ENCODE measurements around the gene ZBED1.

ZBED1 gene

GRCh38 chrX:2447484-2447883 lies 53.3 kb downstream of the ZBED1 start:
- no peaks in the 10 kb centered on the region for H3K27me3 Mint-ChIP-seq
- peaks cover 22% of the 10 kb centered on the region for H3K4me1 Mint-ChIP-seq
- ATAC-seq (replicated peaks; ENCODE audit: extremely low read depth, poor library complexity, severe bottlenecking) (no peak), DNase-seq (ENCODE audit: low spot score in 2 of 2) (no peak)
- H3K9me3 Mint-ChIP-seq = peaks cover 10% of the 10 kb centered on the region
- H3K27ac Mint-ChIP-seq (ENCODE audit: low read depth) = no peak overlapping the region
- H3K36me3 Mint-ChIP-seq (ENCODE audit: insufficient read depth) = peaks cover 7% of the 10 kb centered on the region
- H3K4me3 Mint-ChIP-seq = no peak overlapping the region

- Mint-ChIP-seq H3K36me3 (ENCODE audit: insufficient read depth) (peaks cover 7% of the 10 kb centered on the region), H3K4me1 (peaks cover 22% of the 10 kb centered on the region), H3K9me3 (peaks cover 10% of the 10 kb centered on the region), H3K27ac (ENCODE audit: low read depth) (no peak overlapping the region), H3K27me3 (no peaks in the 10 kb centered on the region), H3K4me3 (no peak overlapping the region)
- ATAC-seq (replicated peaks; ENCODE audit: extremely low read depth, poor library complexity, severe bottlenecking) = no peak
- DNase-seq (ENCODE audit: low spot score in 2 of 2) = no peak
These were observed 54.0 kb downstream of the ZBED1 start for GRCh38 chrX:2446815-2447214.

DNA sequence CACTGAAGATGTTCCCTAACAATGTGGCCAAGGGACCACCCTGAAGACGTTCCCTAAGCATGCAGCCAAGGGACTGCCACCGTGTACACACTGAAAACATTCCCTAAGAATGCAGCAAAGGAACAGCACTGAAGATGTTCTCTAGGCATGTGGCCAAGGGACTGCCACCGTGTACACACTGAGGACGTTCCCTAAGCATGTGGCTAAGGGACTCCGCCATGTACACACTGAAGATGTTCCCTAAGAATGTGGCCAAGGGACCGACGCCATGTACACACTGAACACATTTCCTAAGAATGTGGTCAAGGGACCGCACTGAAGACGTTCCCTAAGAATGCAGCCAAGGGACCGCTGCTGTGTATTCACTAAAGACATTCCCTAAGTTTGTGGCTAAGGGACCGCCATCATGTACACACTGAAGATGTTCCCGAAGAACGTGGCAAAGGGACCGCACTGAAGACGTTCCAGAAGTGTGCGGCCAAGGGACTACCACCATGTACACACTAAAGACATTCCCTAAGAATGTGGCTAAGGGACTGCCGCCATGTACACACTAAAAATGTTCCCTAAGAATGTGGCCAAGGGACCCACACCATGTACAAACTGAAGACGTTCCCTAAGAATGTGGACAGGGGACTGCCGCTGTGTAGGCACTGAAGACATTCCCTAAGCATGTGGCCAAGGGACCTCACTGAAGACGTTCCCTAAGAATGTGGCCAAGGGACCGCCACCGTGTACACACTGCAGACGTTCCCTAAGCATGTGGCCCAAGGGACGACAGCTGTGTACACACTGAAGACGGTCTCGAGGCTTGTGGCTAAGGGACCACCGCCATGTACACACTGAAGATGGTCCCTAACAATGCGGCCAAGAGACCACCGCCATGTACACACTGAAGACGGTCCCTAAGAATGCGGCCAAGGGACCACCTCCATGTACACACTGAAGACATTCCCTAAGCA lies 54.8 kb downstream of the ZBED1 start:
- Mint-ChIP-seq H3K9me3 (peaks cover 10% of the 10 kb centered on the region), H3K4me3 (no peak overlapping the region), H3K27ac (ENCODE audit: low read depth) (no peak overlapping the region), H3K27me3 (no peaks in the 10 kb centered on the region), H3K4me1 (peaks cover 17% of the 10 kb centered on the region), H3K36me3 (ENCODE audit: insufficient read depth) (peaks cover 7% of the 10 kb centered on the region)
- DNase-seq (ENCODE audit: low spot score in 2 of 2) = no peak
- ATAC-seq (replicated peaks; ENCODE audit: extremely low read depth, poor library complexity, severe bottlenecking) = no peak

DNA sequence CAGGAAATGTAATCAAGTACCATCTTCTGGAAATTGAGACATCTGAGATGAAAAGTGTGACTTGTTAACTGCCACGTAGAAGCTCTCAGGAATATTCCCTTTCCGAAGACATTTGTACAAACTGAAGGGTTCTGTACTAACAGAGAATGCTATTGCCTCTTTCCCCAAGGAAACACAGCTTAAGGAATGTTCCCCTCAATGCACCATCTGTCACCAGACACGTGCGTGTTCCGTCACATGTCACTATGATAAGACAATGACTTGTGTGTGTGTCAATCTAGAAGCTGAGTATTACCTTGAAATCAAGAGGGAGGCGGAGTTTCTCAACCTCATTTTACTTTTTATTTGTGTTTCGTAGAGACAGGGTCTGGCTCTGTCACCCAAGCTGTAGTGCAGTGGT lies 58.1 kb downstream of the ZBED1 start:
- ATAC-seq (replicated peaks; ENCODE audit: extremely low read depth, poor library complexity, severe bottlenecking) (no peak), DNase-seq (ENCODE audit: low spot score in 2 of 2) (no peak)
- Mint-ChIP-seq H3K9me3 (peaks cover 10% of the 10 kb centered on the region), H3K27ac (ENCODE audit: low read depth) (no peak overlapping the region), H3K4me3 (no peak overlapping the region), H3K4me1 (peaks cover 20% of the 10 kb centered on the region), H3K27me3 (no peaks in the 10 kb centered on the region), H3K36me3 (ENCODE audit: insufficient read depth) (peaks cover 8% of the 10 kb centered on the region)

- ATAC-seq (replicated peaks; ENCODE audit: extremely low read depth, poor library complexity, severe bottlenecking) (no peak), DNase-seq (ENCODE audit: low spot score in 2 of 2) (no peak)
- peaks cover 20% of the 10 kb centered on the region for H3K4me1 Mint-ChIP-seq
- H3K9me3 Mint-ChIP-seq = no peaks in the 10 kb centered on the region
- H3K27me3 Mint-ChIP-seq = no peaks in the 10 kb centered on the region
- H3K36me3 Mint-ChIP-seq (ENCODE audit: insufficient read depth) = peaks cover 8% of the 10 kb centered on the region
- no peak overlapping the region for H3K4me3 Mint-ChIP-seq
- H3K27ac Mint-ChIP-seq (ENCODE audit: low read depth) = no peak overlapping the region
These were observed 59.3 kb downstream of the ZBED1 start for GRCh38 chrX:2441466-2441865.

- H3K27ac Mint-ChIP-seq (ENCODE audit: low read depth) = no peak overlapping the region
- DNase-seq (ENCODE audit: low spot score in 2 of 2) (no peak), ATAC-seq (replicated peaks; ENCODE audit: extremely low read depth, poor library complexity, severe bottlenecking) (no peak)
- no peak overlapping the region for H3K4me3 Mint-ChIP-seq
- H3K27me3 Mint-ChIP-seq = no peaks in the 10 kb centered on the region
- H3K4me1 Mint-ChIP-seq = peaks cover 20% of the 10 kb centered on the region
- no peaks in the 10 kb centered on the region for H3K9me3 Mint-ChIP-seq
- H3K36me3 Mint-ChIP-seq (ENCODE audit: insufficient read depth) = peaks cover 10% of the 10 kb centered on the region
These were observed 61.2 kb downstream of the ZBED1 start for GRCh38 chrX:2439613-2440012.
